Colonic mucosa (tissue), 4 donors: ENCODE data around the gene MCM3AP. TPM values are rescaled to one million over a fixed set of nuclear protein-coding genes. Genes with fewer than 3 reads are reported as not detected.

ENCODE experiments used
- DNase-seq: peaks from one replicate; pipeline ENCODE4 v3.0.0-alpha.2; 2020
- H3K27ac ChIP-seq: fragments of 200-600 bp; one replicate; pipeline ENCODE4 v1.8.0; 2021
- H3K27me3 ChIP-seq: fragments of 200-600 bp; one replicate; pipeline ENCODE4 v1.8.0; 2021
- H3K36me3 ChIP-seq: fragments of 200-600 bp; one replicate; pipeline ENCODE4 v1.8.0; 2021
- H3K4me1 ChIP-seq: fragments of 200-600 bp; one replicate; pipeline ENCODE4 v1.8.0; 2021; ENCODE audit warnings: mild to moderate bottlenecking
- H3K4me3 ChIP-seq: fragments of 200-600 bp; one replicate; pipeline ENCODE4 v1.8.0; 2021
- H3K9ac ChIP-seq, 2 donors: one replicate each; pipeline ENCODE4 v1.7.0; 2013; ENCODE audit warnings: control low read depth in 2 of 2, low read depth in 2 of 2, low read length in 2 of 2
- H3K9me3 ChIP-seq: fragments of 200-600 bp; one replicate; pipeline ENCODE4 v1.8.0; 2021
- intact Hi-C: fragments of 100-400 bp; cut with DNase I; formaldehyde crosslinking; loops from one replicate; pipeline ENCODE4 v1.14.1; 2022
- total RNA-seq, 2 donors: library from RNA; stranded (reverse); fragmentation: NEBNext Ultra II Directional in 1 of 2; extraction: Animal tissue kit (Norgen Biotek cat#: 25700) in 1 of 2; gene quantifications; one replicate each; pipeline ENCODE4 v1.2.1, GENCODE V29; 2021
- TF ChIP-seq, protein P1 (sequence below): fragments of 200-600 bp; IDR thresholded peaks from one replicate; pipeline ENCODE4 v1.8.0; 2022; ENCODE audit warnings: antibody characterized with exemption, mild to moderate bottlenecking
- donor health status: healthy.
- donor health status: DM: no; HTN: no; CAD: no.
- donor health status: DM: no; HTN: no; CAD: no.

The MCM3AP gene
- total RNA-seq, 2 donors from 2014 or later: 68.4 to 112 TPM

DNA sequence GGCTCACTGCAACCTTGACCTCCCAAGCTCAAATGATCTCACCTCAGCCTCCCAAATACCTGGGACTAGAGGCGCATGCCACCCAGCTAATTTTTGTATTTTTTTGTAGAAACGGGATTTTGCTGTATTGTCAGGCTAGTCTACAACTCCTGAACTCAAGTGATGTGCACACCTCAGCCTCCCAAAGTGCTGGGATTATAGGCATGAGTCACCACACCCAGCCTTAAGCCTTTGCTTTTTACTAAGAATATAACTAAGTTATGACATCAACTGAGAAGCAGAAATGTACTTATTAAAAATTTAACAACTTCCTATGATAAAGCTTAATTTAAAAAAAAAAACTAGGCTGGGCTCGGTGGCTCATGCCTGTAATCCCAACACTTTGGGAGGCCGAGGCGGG lies 47.9 kb downstream of the MCM3AP start:
- no peaks in the 10 kb centered on the region for H3K9me3 ChIP-seq
- DNase-seq: no peak
- H3K27ac ChIP-seq: no peak overlapping the region
- TF ChIP-seq, protein P1, sequence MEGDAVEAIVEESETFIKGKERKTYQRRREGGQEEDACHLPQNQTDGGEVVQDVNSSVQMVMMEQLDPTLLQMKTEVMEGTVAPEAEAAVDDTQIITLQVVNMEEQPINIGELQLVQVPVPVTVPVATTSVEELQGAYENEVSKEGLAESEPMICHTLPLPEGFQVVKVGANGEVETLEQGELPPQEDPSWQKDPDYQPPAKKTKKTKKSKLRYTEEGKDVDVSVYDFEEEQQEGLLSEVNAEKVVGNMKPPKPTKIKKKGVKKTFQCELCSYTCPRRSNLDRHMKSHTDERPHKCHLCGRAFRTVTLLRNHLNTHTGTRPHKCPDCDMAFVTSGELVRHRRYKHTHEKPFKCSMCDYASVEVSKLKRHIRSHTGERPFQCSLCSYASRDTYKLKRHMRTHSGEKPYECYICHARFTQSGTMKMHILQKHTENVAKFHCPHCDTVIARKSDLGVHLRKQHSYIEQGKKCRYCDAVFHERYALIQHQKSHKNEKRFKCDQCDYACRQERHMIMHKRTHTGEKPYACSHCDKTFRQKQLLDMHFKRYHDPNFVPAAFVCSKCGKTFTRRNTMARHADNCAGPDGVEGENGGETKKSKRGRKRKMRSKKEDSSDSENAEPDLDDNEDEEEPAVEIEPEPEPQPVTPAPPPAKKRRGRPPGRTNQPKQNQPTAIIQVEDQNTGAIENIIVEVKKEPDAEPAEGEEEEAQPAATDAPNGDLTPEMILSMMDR: no peak
- H3K36me3 ChIP-seq: peaks cover 12% of the 10 kb centered on the region
- H3K4me1 ChIP-seq: no peaks in the 10 kb centered on the region
- H3K27me3 ChIP-seq: no peaks in the 10 kb centered on the region
- intact Hi-C loops: no loop called here
- H3K9ac ChIP-seq: no peak overlapping the region
- no peak overlapping the region for H3K4me3 ChIP-seq

DNA sequence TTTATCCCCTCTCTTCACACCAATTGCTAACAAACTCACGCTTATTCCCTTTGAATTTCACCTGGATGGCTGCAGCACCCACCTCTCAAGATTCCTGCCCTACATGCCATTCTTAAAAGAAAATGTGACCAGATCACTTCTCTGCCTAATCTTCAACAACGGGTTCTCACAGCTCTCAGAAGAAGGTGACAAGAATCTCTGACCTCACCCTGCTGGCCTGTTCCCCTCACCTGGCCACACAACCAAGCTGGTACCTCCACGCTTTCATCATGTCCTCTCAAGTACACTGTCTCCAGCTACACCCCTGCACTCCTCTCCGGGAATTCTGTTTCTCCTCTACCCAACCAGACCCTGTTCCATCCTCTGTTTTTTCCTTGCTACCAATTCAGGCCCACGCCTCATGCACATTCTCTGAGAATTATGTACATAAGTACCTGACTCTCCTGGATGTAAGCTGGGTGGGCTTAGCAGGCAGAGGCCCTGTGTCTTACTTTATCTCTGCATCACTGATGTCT lies 50.9 kb downstream of the MCM3AP start:
- H3K9ac ChIP-seq: no peak overlapping the region
- TF ChIP-seq, protein P1: no peak
- DNase-seq: no peak
- no peaks in the 10 kb centered on the region for H3K9me3 ChIP-seq
- intact Hi-C loops: loop anchor here (5.0 kb wide), 1 partner anchor 52 kb away; the partner anchor contains the start of gene SPATC1L
- H3K27me3 ChIP-seq: no peaks in the 10 kb centered on the region
- no peaks in the 10 kb centered on the region for H3K36me3 ChIP-seq
- no peak overlapping the region for H3K27ac ChIP-seq
- no peak overlapping the region for H3K4me3 ChIP-seq
- H3K4me1 ChIP-seq: no peaks in the 10 kb centered on the region

DNA sequence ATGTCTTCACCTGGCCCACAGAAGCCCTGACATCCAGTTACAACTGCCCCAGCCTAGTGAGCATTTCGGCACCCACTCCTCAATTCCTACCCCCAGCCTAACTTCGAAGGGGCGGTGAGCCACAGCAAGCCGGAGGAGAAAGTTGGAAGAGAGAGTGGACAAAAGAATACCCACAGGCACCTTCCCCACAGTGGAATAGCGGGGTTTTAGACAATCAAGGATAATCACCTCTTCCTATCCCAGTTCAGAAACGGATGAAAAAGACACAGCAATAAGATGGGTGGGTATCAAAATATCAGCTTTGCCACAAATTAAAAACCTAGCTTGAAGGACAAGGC lies 55.5 kb downstream of the MCM3AP start:
- no peaks in the 10 kb centered on the region for H3K36me3 ChIP-seq
- TF ChIP-seq, protein P1: no peak
- H3K27me3 ChIP-seq: no peaks in the 10 kb centered on the region
- no peak for DNase-seq
- H3K9ac ChIP-seq: peak overlapping the region; percentile 32 to 55
- peak overlapping the region; percentile 76 for H3K4me3 ChIP-seq
- intact Hi-C loops: loop anchor here (5.0 to 10.0 kb wide), 2 partner anchors 48 to 95 kb away; partner anchors contain the start of genes C21orf58, PCNT and SPATC1L
- H3K4me1 ChIP-seq: peaks cover 3% of the 10 kb centered on the region
- H3K27ac ChIP-seq: no peak overlapping the region
- no peaks in the 10 kb centered on the region for H3K9me3 ChIP-seq

DNA sequence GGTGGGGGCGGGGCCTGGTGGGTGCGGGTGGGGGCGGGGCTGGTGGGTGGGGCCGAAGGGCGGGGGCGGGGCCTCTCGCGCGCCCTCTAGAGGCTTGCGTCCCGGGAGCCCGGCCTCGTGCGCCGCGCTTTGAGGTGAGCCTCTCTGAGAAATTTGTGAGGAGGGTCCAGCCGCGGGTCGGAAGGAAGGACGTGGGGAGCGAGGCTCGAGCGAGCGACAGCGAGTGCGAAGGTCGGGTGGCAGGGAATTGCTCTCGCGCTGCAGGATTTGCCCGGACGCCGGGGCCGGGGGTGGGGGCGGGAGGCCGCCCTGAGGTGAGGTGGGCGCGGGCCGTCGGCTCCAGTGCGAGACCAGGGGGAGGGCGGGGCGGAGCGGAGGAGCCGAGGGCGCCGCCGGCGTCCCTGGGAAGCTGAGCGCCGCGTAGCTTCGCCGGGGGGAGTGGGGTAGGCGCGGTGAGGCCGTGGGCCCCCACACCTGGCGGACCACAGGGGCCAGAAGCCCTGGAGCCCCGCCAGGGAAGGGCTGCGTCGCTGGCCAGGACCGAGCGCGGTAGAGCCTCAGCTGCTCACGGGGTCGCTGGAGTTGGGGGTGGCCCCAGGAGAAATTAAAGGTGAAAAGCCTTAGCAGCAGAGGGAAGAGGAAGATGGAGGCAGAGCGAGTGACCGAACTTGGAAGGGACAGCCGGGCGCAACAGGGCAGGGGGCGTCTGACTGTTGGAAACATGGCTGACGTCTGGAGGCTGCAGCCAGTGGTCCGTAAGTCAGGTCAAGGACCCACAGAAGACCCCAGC lies 56.1 kb downstream of the MCM3AP start:
- H3K4me3 ChIP-seq: peak overlapping the region; percentile 76
- H3K9me3 ChIP-seq: no peaks in the 10 kb centered on the region
- intact Hi-C loops: loop anchor here (10.0 kb wide), 1 partner anchor 95 kb away; the partner anchor contains the start of genes C21orf58 and PCNT
- TF ChIP-seq, protein P1: peak; percentile 38
- no peaks in the 10 kb centered on the region for H3K27me3 ChIP-seq
- H3K27ac ChIP-seq: no peak overlapping the region
- peaks cover 3% of the 10 kb centered on the region for H3K4me1 ChIP-seq
- no peaks in the 10 kb centered on the region for H3K36me3 ChIP-seq
- DNase-seq: no peak
- peak overlapping the region; percentile 32 to 55 for H3K9ac ChIP-seq

DNA sequence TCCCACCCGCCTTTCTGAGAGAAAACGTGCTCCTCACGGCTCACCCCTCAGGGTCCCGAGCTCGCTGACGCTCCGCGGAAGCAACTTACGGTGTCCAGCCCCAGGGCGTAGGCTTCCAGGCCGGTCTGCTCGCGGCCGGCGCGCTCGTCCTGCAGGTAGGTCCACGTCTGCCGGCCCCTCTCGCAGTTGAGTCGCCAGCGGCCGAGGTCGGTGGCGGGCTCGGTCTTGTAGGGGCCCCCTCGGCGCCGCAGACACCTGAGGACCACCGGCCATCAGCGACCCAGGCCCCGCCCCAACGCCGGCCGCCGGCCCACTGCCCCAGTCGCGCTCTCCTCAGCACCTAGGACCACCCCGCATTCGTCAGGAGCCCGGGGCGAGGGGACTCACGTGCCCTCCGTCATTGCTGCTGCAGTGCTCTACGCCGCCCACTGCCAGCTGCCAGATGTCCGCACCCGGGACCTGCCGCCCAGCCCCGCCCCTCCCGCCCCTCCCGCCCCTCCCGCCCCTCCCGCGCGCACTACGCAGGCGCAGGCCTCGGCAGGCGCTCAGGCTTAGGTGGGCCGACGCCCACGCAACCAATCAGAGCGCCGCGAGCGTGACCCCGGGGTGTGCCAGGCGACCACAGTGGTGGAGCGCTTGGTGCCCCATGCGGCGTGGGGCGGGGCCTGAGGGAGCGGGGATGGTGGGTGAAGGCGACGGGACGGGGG lies 56.9 kb downstream of the MCM3AP start, which contains the start of gene LSS:
Gene LSS (minus strand): TSS at position 430 of the 707 bp plus-strand sequence. CDS start 29 bp downstream, at position 401.
- peaks cover 3% of the 10 kb centered on the region for H3K4me1 ChIP-seq
- DNase-seq: peak; percentile 99
- intact Hi-C loops: loop anchor here (10.0 kb wide), 1 partner anchor 96 kb away; the partner anchor contains the start of genes C21orf58 and PCNT

More for the DNA sequence above, 56.9 kb downstream of the MCM3AP start, which contains the start of gene LSS:
- TF ChIP-seq, protein P1: no peak
- Histone ChIP-seq H3K27me3 (no peaks in the 10 kb centered on the region), H3K4me3 (peak within 1 kb of the TSS; percentile 96), H3K9me3 (no peaks in the 10 kb centered on the region), H3K27ac (peak within 1 kb of the TSS; percentile 73), H3K36me3 (no peaks in the 10 kb centered on the region), H3K9ac (peak within 1 kb of the TSS; percentile 73 to 91)
